Thyroid gland (tissue), 4 donors: Measurements from ENCODE around the gene C10orf88. TPM values are rescaled to one million over a fixed set of nuclear protein-coding genes. Genes with fewer than 3 reads are reported as not detected.
A peak's percentile ranks its signal among the peaks of the same experiment; 100 is the strongest.

Experiments
- DNase-seq, 2 donors: peaks; one replicate each; pipeline ENCODE4 v3.0.0-alpha.2; 2019
- H3K27ac ChIP-seq, 3 donors: fragments of 200-600 bp; sonication (generic); 1 replicate in 2 of 3; 2 replicates in 1 of 3; pipeline ENCODE4 v1.5.1; 2016 to 2019; ENCODE audit warnings: mild to moderate bottlenecking in 1 of 3, moderate library complexity in 1 of 3
- H3K27me3 ChIP-seq: fragments of 200-600 bp; sonication (generic); one replicate; pipeline ENCODE4 v1.5.1; 2019
- H3K36me3 ChIP-seq, 2 donors: fragments of 200-600 bp; sonication (generic); one replicate each; pipeline ENCODE4 v1.5.1; 2016 to 2019
- H3K4me1 ChIP-seq, 2 donors: fragments of 200-600 bp; sonication (generic); one replicate each; pipeline ENCODE4 v1.5.1; 2017 to 2019
- H3K4me3 ChIP-seq, 3 donors: fragments of 200-600 bp; sonication (generic); replicated peaks in 1 of 3; 1 replicate in 2 of 3; 2 replicates in 1 of 3; pipeline ENCODE4 v1.5.1; 2016; ENCODE audit warnings: mild to moderate bottlenecking in 1 of 3
- H3K9me3 ChIP-seq: fragments of 200-600 bp; sonication (generic); one replicate; pipeline ENCODE4 v1.5.1; 2017
- POLR2A ChIP-seq, 2 donors: fragments of 450-650 bp; IDR thresholded peaks; one replicate each; pipeline ENCODE4 v1.6.1; 2017; ENCODE audit warnings: antibody characterized with exemption in 2 of 2, mild to moderate bottlenecking in 2 of 2, moderate library complexity in 1 of 2
- WGBS, 2 donors: methylation state at CpG; one replicate each; pipeline ENCODE4 v1.1.5; 2017; 5-methylcytosine and 5-hydroxymethylcytosine counted together
- intact Hi-C: fragments of 100-400 bp; cut with DNase I; formaldehyde crosslinking; loops from one replicate; pipeline ENCODE4 v1.15.1; 2023
- total RNA-seq, 4 donors: library from RNA; depleted of rRNA; stranded (reverse); fragments of >200 nt; gene quantifications; one replicate each; pipeline ENCODE4 v1.2.3, GENCODE V29; 2016
- TF ChIP-seq, protein P1 (sequence below), 6 experiments: fragments of 200-600 bp in 3 of 6; fragments of 450-650 bp in 3 of 6; sonication (generic) in 3 of 6; IDR thresholded peaks; one replicate each; pipeline ENCODE4 v1.5.1; 2016 to 2019; ENCODE audit warnings: antibody characterized with exemption in 6 of 6, mild to moderate bottlenecking in 2 of 6, inconsistent platforms in 1 of 6, moderate library complexity in 1 of 6

The C10orf88 gene
- total RNA-seq, 4 donors from 2014 or later: 4.7 to 10.4 (median 7.1) TPM

GRCh38 chr10:122954731-122955050, 664 bp upstream of the C10orf88 start:
- TF ChIP-seq POLR2A (IDR thresholded peaks at IDR 0.05): no peak
- TF ChIP-seq, protein P1, sequence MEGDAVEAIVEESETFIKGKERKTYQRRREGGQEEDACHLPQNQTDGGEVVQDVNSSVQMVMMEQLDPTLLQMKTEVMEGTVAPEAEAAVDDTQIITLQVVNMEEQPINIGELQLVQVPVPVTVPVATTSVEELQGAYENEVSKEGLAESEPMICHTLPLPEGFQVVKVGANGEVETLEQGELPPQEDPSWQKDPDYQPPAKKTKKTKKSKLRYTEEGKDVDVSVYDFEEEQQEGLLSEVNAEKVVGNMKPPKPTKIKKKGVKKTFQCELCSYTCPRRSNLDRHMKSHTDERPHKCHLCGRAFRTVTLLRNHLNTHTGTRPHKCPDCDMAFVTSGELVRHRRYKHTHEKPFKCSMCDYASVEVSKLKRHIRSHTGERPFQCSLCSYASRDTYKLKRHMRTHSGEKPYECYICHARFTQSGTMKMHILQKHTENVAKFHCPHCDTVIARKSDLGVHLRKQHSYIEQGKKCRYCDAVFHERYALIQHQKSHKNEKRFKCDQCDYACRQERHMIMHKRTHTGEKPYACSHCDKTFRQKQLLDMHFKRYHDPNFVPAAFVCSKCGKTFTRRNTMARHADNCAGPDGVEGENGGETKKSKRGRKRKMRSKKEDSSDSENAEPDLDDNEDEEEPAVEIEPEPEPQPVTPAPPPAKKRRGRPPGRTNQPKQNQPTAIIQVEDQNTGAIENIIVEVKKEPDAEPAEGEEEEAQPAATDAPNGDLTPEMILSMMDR (IDR thresholded peaks at IDR 0.05): no peak
- H3K4me3 ChIP-seq: peak overlapping the region in 2 of 3 donors; percentile 12 to 84
- H3K9me3 ChIP-seq: no peaks in the 10 kb centered on the region
- no peaks in the 10 kb centered on the region for H3K27me3 ChIP-seq
- intact Hi-C loops: no loop called here
- WGBS, 2 donors: 71 to 72% methylated on average over 11 to 13 of the region's 13 CpGs
- no peak overlapping the region for H3K27ac ChIP-seq
- no peak for DNase-seq
- H3K36me3 ChIP-seq: no peaks in the 10 kb centered on the region
- peaks cover 5 to 13% of the 10 kb centered on the region in 2 donors for H3K4me1 ChIP-seq

DNA sequence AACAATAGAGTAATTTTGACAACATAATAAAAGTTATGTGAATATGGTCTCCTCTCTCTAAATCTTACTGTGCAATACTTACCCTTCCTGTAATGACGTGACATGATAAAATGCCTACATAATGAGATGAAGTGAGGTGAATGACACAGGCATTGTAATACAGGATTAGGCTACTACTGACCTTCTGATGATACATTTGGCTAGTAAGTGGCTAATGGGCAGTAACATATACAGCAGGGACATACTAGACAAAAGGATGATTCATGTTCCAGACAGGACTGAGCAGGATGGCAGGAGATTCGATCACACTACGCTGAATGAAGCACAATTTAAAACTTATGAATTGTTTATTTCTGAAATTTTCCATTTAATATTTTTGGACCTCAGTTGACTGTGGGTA, 4.7 kb downstream of the C10orf88 start:
- peaks cover 0 to 7% of the 10 kb centered on the region in 2 donors for H3K4me1 ChIP-seq

GRCh38 chr10:122939856-122940543, 14.0 kb downstream of the C10orf88 start:
- peaks cover 0 to 11% of the 10 kb centered on the region in 2 donors for H3K36me3 ChIP-seq
- no peak overlapping the region for H3K27ac ChIP-seq
- H3K4me1 ChIP-seq: no peaks in the 10 kb centered on the region
- TF ChIP-seq, protein P1 (IDR thresholded peaks at IDR 0.05): no peak
- no peak for TF ChIP-seq POLR2A (IDR thresholded peaks at IDR 0.05)
- no peak overlapping the region for H3K4me3 ChIP-seq
- no peaks in the 10 kb centered on the region for H3K27me3 ChIP-seq
- intact Hi-C loops: no loop called here
- WGBS, 2 donors: 73 to 80% methylated on average over 1 of the region's 1 CpG
- DNase-seq: no peak
- H3K9me3 ChIP-seq: no peaks in the 10 kb centered on the region

More for the DNA sequence above, 4.7 kb downstream of the C10orf88 start:
- H3K27ac ChIP-seq: no peak overlapping the region
- no peak for DNase-seq
- intact Hi-C loops: no loop called here
- H3K4me3 ChIP-seq: no peak overlapping the region
- peaks cover 4 to 21% of the 10 kb centered on the region in 2 donors for H3K36me3 ChIP-seq
- H3K27me3 ChIP-seq: no peaks in the 10 kb centered on the region
- TF ChIP-seq POLR2A (IDR thresholded peaks at IDR 0.05): no peak
- TF ChIP-seq, protein P1 (IDR thresholded peaks at IDR 0.05): no peak
- 97% methylated on average over 3 of the region's 3 CpGs for WGBS, 2 donors
- H3K9me3 ChIP-seq: no peaks in the 10 kb centered on the region

DNA sequence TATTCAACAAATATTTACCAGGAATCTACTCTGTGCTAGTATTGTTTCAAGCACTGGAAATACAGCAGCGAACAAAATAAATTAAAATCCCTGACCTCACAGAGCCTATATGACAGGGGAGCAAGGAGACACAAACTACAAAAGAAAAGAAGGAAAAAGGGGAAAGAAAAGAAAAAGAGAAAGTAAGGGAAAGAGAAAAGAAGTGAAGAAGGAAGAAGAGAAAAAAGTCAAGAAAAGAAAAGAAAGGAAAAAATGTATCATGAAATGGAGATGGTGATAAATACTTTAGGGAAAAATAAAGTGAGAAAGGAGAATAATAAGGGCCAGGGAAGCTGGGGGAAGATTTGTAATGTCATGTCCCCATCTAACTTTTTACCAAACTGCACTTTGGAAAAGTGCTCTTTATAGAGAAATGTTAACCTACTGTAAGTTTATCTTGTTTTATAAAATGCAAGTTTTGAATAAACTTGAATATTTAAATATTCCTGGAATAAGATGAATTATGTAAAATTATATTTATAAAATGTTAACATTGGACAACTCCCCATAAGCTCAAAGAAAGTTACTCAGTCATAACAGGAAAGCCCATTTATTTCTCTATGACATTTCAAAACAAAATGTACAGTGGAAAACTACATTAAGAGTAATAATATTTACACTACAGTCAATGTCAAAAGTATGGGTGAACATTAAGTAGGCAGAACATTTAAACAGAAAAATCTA, 14.7 kb downstream of the C10orf88 start:
- no peaks in the 10 kb centered on the region for H3K4me1 ChIP-seq
- H3K27me3 ChIP-seq: no peaks in the 10 kb centered on the region
- no peak for DNase-seq
- TF ChIP-seq, protein P1 (IDR thresholded peaks at IDR 0.05): no peak
- TF ChIP-seq POLR2A (IDR thresholded peaks at IDR 0.05): no peak
- no peak overlapping the region for H3K4me3 ChIP-seq
- intact Hi-C loops: no loop called here
- 96 to 98% methylated on average over 1 of the region's 1 CpG for WGBS, 2 donors
- H3K27ac ChIP-seq: no peak overlapping the region
- H3K9me3 ChIP-seq: no peaks in the 10 kb centered on the region
- H3K36me3 ChIP-seq: peaks cover 0 to 11% of the 10 kb centered on the region in 2 donors
